NCI-H524 treated with DMSO at 0.1 percent for 48 hours (cell line): ENCODE results near the gene CNPPD1.

Experiments used
- DNase-seq: peaks from one replicate; lab custom pipeline; 2025; lab: John Stamatoyannopoulos, UW

CNPPD1 gene

DNA sequence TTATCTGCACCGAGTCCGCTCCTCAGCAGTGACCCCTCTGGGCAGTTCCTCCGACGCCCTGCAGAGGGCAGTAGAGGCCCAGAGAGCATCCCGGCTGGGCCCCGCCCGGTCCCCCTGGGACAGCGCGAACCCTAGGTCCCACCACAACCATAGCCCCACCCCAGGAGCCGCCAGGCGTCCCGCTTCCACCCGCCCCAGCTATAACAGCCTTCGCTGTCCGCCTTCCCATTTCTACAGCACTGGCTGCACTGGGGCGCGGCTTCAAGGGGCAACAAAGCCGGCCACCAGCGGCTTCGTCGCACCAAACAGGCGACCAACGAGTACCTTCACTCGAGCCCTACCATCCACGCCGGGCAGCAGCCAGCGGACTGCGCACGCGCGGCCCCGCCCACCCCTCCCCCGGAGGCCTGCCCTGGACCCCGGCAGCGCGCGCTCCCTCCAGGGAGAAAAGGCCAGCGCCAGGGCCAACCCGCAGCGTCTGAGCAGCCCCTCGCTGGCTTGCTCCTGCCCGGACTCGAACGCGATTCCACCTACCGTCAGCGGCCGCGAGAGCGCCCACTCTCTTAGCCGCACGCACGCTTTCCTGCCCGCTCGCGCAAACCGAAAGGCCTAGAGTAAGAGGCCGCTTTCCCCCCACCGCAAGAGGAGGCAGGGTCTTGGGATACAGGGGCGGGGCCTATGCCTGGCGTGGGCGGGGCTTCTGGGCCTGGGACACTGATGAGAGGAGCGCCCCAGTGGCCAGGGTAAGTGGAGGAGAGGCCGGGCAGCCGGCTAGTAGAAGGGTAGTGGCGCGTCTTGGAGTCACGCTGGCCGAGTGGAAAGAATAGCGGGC, 16.3 kb downstream of the CNPPD1 start, which contains the start of gene NHEJ1:
Gene NHEJ1 (minus strand): TSS at position 630 of the 832 bp plus-strand sequence. CDS start 2,453 bp downstream, outside the sequence.
- peak; percentile 61 for DNase-seq

GRCh38 chr2:219159771-219160185, 16.9 kb downstream of the CNPPD1 start:
- no peak for DNase-seq

- DNase-seq, result no peak
These were observed 18.1 kb downstream of the CNPPD1 start for GRCh38 chr2:219158586-219158985.

GRCh38 chr2:219158025-219158424, 18.7 kb downstream of the CNPPD1 start:
- no peak for DNase-seq

DNA sequence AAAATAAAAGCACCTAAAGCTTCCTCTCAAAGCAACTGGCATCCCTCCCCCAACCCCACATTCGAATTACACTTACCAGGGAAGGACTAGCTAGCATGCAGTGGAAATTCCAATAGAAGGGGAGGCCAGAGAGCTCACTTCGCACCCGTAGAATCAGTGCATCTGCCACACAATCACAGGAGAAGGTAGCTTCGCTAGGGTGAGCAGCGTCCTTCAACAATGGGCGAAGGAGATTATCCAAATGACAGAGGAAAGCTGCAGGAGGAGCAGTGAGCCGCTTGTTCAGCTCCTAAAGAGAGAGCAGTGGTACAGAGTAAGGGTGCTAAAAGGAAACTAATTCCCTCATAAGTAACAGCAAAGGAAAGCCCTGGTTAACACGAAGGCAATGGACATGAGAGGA, 19.3 kb downstream of the CNPPD1 start:
- DNase-seq, result no peak

DNA sequence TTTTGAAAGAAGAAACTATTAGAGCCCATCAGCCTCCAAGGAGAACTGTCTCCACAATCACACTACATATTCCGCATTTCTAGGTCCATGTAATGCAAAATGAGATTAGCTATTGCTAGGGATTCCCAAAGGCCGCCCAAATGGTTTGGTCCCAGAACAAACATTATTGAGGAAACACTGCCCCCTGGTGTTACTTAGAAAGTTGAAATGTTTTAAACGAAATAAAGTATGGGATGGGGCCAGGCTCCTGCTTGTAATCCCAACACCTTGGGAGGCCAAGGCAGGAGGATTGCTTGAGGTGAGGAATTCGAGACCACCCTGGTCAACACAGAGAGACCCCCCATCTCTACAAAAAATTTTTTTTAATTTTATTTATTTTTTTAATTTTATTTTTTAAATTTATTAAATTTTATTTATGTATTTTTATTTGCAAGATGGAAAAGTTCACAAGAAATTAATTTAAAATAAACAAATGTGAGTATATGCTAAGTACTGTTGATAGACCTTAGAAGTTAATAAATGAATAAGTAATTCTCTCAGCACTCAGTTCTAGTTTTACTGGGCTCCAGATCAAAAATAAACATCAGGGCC, 21.6 kb downstream of the CNPPD1 start:
- no peak for DNase-seq

DNA sequence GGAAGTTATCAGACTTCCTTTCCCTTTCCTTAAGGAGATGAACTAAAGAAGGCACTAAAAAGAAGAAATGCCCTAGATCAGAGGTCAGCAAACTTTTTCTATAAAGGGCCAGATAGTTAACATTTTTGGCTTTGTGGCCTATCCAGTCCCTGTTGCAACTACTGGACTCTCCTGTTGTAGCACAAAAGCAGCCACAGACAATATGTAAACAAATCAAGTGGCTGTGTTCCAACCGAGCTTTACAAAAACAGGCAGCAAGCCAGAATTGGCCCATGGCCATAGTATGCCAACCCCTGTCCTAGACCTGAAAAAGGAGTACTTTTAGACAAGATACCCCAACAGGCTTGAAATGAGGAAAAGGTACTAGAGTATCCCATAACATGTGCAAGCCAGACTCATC, 27.1 kb downstream of the CNPPD1 start:
- no peak for DNase-seq

DNA sequence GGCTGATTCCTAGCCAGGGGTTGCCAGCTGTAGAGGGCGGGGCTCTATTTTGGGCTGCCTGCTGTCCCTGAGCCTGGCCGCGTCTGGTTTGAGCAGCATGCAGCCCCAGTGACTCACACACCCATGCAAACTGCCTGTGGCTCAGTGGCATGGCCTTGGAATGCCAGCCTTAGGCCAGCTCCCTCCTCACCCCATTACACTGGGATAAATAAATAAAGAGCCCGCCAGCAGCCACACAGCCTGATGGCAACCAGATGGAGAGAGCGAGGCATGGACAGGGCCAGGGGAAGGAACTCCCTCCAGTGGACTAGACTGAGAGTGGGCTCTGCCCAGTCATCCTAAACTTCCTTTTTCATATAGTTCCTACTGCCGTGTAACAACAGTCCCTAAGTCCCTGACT, 34.4 kb downstream of the CNPPD1 start:
- DNase-seq, result no peak

- DNase-seq, result no peak
These were observed 36.0 kb downstream of the CNPPD1 start for GRCh38 chr2:219140722-219141121.

DNA sequence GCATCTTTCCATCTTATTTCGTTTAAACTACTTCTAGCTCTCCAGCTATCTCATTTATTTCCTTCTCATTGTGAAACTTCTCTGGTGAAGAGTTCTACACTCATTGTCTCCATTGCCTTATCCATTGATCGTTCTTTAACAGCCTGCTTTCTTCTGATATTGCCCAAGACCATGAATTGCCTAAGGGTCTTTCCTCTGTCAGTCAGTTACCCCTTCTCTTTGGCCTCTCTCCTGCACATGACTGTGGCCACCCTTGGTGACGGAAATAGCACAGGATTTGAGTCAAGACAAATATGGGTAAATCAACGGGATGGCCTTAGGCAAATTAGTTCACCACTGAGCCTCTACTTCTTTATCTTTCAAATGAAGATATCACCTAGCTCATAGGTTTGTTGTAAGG, 42.7 kb downstream of the CNPPD1 start:
- no peak for DNase-seq

GRCh38 chr2:219131744-219132143, 45.0 kb downstream of the CNPPD1 start:
- no peak for DNase-seq

GRCh38 chr2:219131327-219131726, 45.4 kb downstream of the CNPPD1 start:
- no peak for DNase-seq

GRCh38 chr2:219129589-219129988, 47.1 kb downstream of the CNPPD1 start:
- no peak for DNase-seq

GRCh38 chr2:219128396-219128795, 48.3 kb downstream of the CNPPD1 start:
- no peak for DNase-seq

GRCh38 chr2:219127037-219127635, 49.6 kb downstream of the CNPPD1 start:
- no peak for DNase-seq

DNA sequence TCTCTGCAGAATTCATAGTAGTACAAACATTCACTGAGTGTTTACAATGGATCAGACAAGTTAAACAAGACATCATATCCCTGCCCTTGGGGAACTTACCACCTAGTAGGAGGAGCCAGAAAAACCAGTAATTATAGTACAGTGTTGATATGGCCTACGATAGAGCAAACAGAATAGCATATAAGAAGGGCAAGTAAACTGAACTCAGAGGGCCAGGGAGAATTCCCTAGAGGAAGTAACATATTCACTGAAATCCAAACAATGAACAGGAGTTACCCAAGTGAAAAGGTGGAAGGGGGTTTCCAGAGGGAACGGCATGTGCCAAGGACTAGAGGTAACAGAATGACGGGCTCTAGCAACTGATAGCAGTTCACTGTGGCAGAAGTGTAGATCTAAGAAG, 50.2 kb downstream of the CNPPD1 start:
- DNase-seq, result no peak

DNA sequence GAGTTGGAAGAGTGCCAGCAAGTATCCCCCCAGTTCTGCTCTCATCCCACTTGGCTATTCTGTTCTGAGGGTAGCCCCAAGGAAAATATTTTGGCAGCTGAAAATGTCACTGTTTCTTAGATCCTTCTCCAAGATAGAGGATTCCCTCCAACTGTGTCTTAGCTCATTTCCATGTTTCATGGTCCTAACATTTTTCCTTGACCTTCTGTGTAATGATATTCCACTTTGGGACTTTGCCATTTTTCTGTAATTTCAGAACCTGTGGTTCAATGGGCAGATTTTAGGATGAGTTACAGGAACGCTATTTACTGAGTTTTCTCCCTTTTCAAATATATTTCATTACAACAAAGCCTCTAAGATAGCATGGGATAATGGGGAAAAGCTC, 50.8 kb downstream of the CNPPD1 start:
- DNase-seq, result no peak

DNA sequence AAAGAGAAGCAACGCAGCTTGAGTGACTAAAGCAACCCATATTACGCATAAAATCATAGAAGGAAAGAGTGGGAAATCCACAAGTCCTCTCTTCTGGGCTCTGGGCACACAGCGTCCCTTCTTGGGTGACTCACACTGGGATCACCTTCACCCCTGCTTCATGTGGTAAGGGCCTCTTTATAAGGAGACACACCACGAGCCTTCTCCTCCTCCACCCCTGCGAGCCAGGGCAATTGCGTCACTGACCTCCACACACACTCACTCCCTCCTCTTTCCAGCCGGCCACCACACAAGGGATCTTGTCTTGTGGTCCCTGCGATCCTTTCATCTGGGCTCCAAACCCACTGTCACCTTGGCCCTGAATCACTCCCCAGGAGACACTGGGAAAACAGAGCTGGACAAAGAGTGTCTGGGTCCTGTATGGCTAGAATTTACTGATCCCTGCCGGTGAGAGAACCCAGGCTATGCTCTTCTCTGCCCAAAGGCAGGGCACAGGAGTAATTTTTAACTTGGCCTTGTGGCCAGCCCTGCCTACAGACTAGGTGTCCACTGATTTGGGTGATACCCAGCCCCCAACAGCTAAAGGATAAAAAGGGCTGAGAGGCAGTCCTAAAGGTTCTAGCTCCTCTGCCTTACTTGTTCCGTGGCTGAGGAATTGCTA, 51.4 kb downstream of the CNPPD1 start:
- DNase-seq, result no peak

DNA sequence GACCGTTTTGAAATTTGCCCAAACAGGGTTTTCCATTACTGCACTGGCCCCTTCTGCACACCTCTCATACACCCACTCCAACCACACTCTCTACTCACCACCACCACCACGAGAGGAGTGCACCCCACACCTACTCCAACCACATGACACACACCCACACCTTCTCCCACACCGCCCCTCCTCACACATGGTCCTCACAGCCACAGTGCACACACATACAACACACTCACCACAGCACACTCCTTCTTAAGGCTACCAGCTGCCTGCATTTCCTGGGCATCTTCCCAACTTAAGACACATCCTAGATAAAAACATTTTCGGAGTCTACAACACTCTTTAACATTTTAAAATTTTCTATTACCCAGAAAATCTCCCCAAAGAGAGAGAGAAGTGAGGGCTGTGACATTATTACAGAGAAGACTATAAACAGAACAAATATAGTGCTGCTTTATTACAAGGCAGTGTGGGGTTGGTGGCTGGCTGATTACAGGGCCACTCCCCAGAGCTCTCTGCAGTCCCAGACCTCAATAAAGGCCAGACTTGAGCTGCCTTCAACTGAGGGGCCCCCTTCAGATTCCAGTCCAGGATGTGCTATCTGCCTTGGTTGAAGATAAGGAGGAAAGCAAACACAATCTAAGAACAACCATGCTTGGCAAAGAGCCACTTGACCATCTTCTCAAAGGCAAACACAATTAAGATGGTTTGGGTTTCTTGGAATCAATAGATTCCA, 52.2 kb downstream of the CNPPD1 start:
- no peak for DNase-seq

DNA sequence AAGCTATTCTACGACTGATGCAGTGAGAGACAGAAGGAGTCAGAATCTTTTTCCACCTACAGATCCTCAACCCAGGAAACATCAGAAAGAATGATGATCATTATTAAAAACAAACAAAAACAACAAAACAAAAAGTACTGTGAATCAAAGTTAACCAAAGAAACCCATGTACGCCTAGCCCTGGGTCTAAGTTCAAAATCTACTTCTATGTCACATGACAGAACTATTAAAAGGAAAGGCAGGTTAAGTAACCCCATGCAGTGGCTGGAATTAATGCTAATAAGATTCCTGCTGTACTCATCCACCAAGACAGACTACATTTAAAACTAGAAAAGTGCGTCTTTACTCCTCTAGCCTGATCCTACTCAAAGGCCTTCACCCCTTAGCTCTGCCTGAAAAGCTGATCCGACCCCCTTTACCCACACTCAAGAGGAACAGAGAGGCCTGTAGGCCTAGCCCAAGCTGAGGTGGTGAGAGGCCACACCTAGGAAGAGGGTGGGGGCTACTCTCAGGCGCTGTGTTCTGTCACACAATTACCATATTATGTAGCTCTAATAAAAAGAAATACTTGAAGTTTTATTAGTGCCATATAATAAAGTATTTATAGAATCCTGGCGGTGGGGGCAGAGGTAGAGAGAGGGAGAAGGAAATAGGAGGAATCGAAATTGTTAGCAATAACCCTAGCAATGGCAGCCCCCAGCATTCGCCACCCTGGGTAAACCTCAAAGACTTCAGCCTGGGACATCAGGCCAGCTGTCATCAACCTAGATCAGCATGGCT, 53.2 kb downstream of the CNPPD1 start:
- DNase-seq, result no peak
